Activated naive CD4-positive, alpha-beta T cell treated with anti-CD3 and anti-CD28 coated beads, Interleukin-2, amount 50 U/mL, for 24 hours (primary cell): ENCODE results near the gene SYNDIG1.

ENCODE experiments used
- H3K27ac Mint-ChIP-seq: one replicate; pipeline ENCODE4 v1.8.0; 2021; ENCODE audit warnings: mild to moderate bottlenecking, mixed read lengths
- H3K27me3 Mint-ChIP-seq: one replicate; pipeline ENCODE4 v1.8.0; 2021; ENCODE audit warnings: mixed read lengths
- H3K36me3 Mint-ChIP-seq: one replicate; pipeline ENCODE4 v1.8.0; 2021; ENCODE audit warnings: mixed read lengths
- H3K4me1 Mint-ChIP-seq: one replicate; pipeline ENCODE4 v1.8.0; 2021; ENCODE audit warnings: mixed read lengths
- H3K4me3 Mint-ChIP-seq: one replicate; pipeline ENCODE4 v1.8.0; 2021; ENCODE audit warnings: mild to moderate bottlenecking, mixed read lengths
- H3K9me3 Mint-ChIP-seq: one replicate; pipeline ENCODE4 v1.8.0; 2021; ENCODE audit warnings: mixed read lengths

SYNDIG1 gene

GRCh38 chr20:24705486-24705885, 236.1 kb downstream of the SYNDIG1 start:
- H3K27ac Mint-ChIP-seq: no peak overlapping the region
- no peaks in the 10 kb centered on the region for H3K27me3 Mint-ChIP-seq
- no peak overlapping the region for H3K4me3 Mint-ChIP-seq
- H3K36me3 Mint-ChIP-seq: no peaks in the 10 kb centered on the region
- H3K9me3 Mint-ChIP-seq: no peaks in the 10 kb centered on the region
- H3K4me1 Mint-ChIP-seq: no peaks in the 10 kb centered on the region

- Mint-ChIP-seq H3K9me3 (peaks cover 6% of the 10 kb centered on the region), H3K27me3 (peaks cover 3% of the 10 kb centered on the region), H3K36me3 (no peaks in the 10 kb centered on the region), H3K4me3 (no peak overlapping the region), H3K4me1 (no peaks in the 10 kb centered on the region), H3K27ac (no peak overlapping the region)
Measured at GRCh38 chr20:24708411-24709295, 239.2 kb downstream of the SYNDIG1 start.
